K562 (cell line): ENCODE results near the gene TACC3. TPM values are rescaled to one million over a fixed set of nuclear protein-coding genes. Genes with fewer than 3 reads are reported as not detected.
A peak's percentile ranks its signal among the peaks of the same experiment; 100 is the strongest.

Source experiments
- ATAC-seq: fragments of 200-7000 bp; cut with Tn5 transposase; 3 replicates; pipeline ENCODE4 v1.9.1; 2020; ENCODE audit warnings: moderate library complexity
- BruUV-seq: library from RNA; stranded (reverse); fragments of 400-500 nt; replicated peaks from 2 replicates; lab custom pipeline; 2021; lab: Mats Ljungman, UMichigan
- CTCF ChIA-PET: fragments of 300-600 bp; formaldehyde crosslinking; extraction: SDS; loops from one replicate; lab custom pipeline; 2021; ENCODE audit warnings: low intra/inter-chr PET ratio; lab: Yijun Ruan, JAX
- POLR2A ChIA-PET: fragments of 300-600, 350-650 bp; sonication (Branson Sonifier 250); formaldehyde crosslinking; extraction: SDS; loops from one replicate; lab custom pipeline; 2021; ENCODE audit warnings: antibody characterized with exemption, inconsistent platforms; lab: Yijun Ruan, JAX
- DNase-seq, 4 experiments: peaks; one replicate each; pipeline versions ENCODE4 v3.0.0 to v3.0.0-alpha.2; 2011 to 2018; ENCODE audit warnings: low spot score in 3 of 4, mixed read lengths in 3 of 4; ENCODE audit errors: extremely low read depth in 1 of 4
- FAIRE-seq: peaks from 2 replicates; lab custom pipeline; 2011; peaks lifted over from hg19 to GRCh38; lab: Jason Lieb, UNC
- H2AFZ ChIP-seq: 2 replicates; pipeline ENCODE4 v1.6.0; 2011; ENCODE audit warnings: low read depth, low read length, control low read depth, inconsistent platforms
- H3K27ac ChIP-seq: fragments of 200-600 bp; 3 replicates; pipeline ENCODE4 v1.8.0; 2011; ENCODE audit warnings: low read depth, mild to moderate bottlenecking, control low read depth, inconsistent platforms, low read length, moderate library complexity, mixed read lengths; ENCODE audit errors: extremely low read depth
- H3K27me3 ChIP-seq, 2 experiments: fragments of 300-600 bp in 1 of 2; 2 replicates in 1 of 2; 3 replicates in 1 of 2; pipeline versions ENCODE4 v1.6.0 to v1.8.0; 2011; ENCODE audit warnings: inconsistent platforms in 2 of 2, low read length in 2 of 2, mild to moderate bottlenecking in 1 of 2, mixed read lengths in 1 of 2, moderate library complexity in 1 of 2; ENCODE audit not compliant: control insufficient read depth in 2 of 2, insufficient read depth in 2 of 2
- H3K36me3 ChIP-seq: fragments of 300-600 bp; 3 replicates; pipeline ENCODE4 v1.8.0; 2011; ENCODE audit warnings: mild to moderate bottlenecking, low read length, inconsistent platforms; ENCODE audit not compliant: control insufficient read depth, insufficient read depth
- H3K4me1 ChIP-seq, 2 experiments: fragments of 200-600 bp in 1 of 2; replicated peaks in 1 of 2; 2 replicates in 1 of 2; 3 replicates in 1 of 2; pipeline versions ENCODE4 v1.5.1 to v1.8.0; 2011; ENCODE audit warnings: inconsistent platforms in 2 of 2, low read length in 2 of 2, mild to moderate bottlenecking in 1 of 2, mixed read lengths in 1 of 2, moderate library complexity in 1 of 2; ENCODE audit not compliant: control insufficient read depth in 2 of 2, insufficient read depth in 2 of 2
- H3K4me2 ChIP-seq: 2 replicates; pipeline ENCODE4 v1.6.1; 2011; ENCODE audit warnings: low read length, control low read depth, inconsistent platforms, mixed read lengths; ENCODE audit not compliant: insufficient read depth
- H3K4me3 ChIP-seq: fragments of 200-600 bp; sonication (generic), shearing (Covaris generic); 2 replicates; pipeline ENCODE4 v1.5.1; 2016; ENCODE audit warnings: control low read depth, inconsistent platforms
- H3K79me2 ChIP-seq: fragments of 200-600 bp; 3 replicates; pipeline ENCODE4 v1.8.0; 2011; ENCODE audit warnings: low read length, inconsistent platforms; ENCODE audit not compliant: control insufficient read depth, insufficient read depth
- H3K9ac ChIP-seq, 2 experiments: 2 replicates each; pipeline versions ENCODE4 v1.6.0 to v1.6.1; 2011; ENCODE audit warnings: low read depth in 2 of 2, low read length in 2 of 2, control low read depth in 1 of 2, inconsistent platforms in 1 of 2, mild to moderate bottlenecking in 1 of 2, mixed read lengths in 1 of 2; ENCODE audit not compliant: insufficient read depth in 1 of 2
- H3K9me1 ChIP-seq: one replicate; pipeline ENCODE4 v1.6.0; 2011; ENCODE audit warnings: inconsistent platforms, mild to moderate bottlenecking, low read length, moderate library complexity; ENCODE audit not compliant: control insufficient read depth, insufficient read depth
- H3K9me3 ChIP-seq: replicated peaks from 2 replicates; pipeline ENCODE4 v1.5.1; 2011; ENCODE audit warnings: low read depth, low read length, inconsistent platforms; ENCODE audit not compliant: control insufficient read depth, insufficient read depth
- H4K20me1 ChIP-seq: replicated peaks from 2 replicates; pipeline ENCODE4 v1.6.1; 2011; ENCODE audit warnings: low read length, inconsistent platforms, mixed read lengths; ENCODE audit not compliant: control insufficient read depth, insufficient read depth
- MCM5 ChIP-seq: fragments of 450-650 bp; IDR thresholded peaks from 2 replicates; pipeline ENCODE4 v1.6.1; 2016; ENCODE audit warnings: low read depth
- MIER1 ChIP-seq: fragments of 450-650 bp; IDR thresholded peaks from 2 replicates; pipeline ENCODE4 v1.6.1; 2016; ENCODE audit warnings: antibody characterized with exemption, mild to moderate bottlenecking, low read depth
- POLR2G ChIP-seq: fragments of 200-400 bp; formaldehyde crosslinking; IDR thresholded peaks from 2 replicates; pipeline ENCODE4 v1.6.1; 2017; ENCODE audit warnings: low read depth, mild to moderate bottlenecking, antibody characterized with exemption, low read length, moderate library complexity
- RBFOX2 ChIP-seq: fragments of 200-400 bp; formaldehyde crosslinking; IDR thresholded peaks from 2 replicates; pipeline ENCODE4 v1.6.1; 2017; ENCODE audit warnings: low read depth, mild to moderate bottlenecking, low read length, moderate library complexity
- RBM22 ChIP-seq: fragments of 200-400 bp; formaldehyde crosslinking; IDR thresholded peaks from 2 replicates; pipeline ENCODE4 v1.6.1; 2018; ENCODE audit warnings: low read length, low read depth; ENCODE audit not compliant: poor library complexity, severe bottlenecking
- SUPT5H ChIP-seq: fragments of 450-650 bp; IDR thresholded peaks from 2 replicates; pipeline ENCODE4 v1.6.1; 2016
- ZFP36 ChIP-seq: fragments of 150-350 bp; IDR thresholded peaks from 2 replicates; pipeline ENCODE4 v1.6.1; 2018; ENCODE audit warnings: low read length, low read depth; ENCODE audit not compliant: partially characterized antibody
- WGBS: fragments of 100-300 bp; shearing (Covaris generic); methylation state at CpG from one replicate; pipeline ENCODE4 v1.1.6; 2016; ENCODE audit warnings: low coverage, mixed read lengths; ENCODE audit not compliant: insufficient coverage; ENCODE audit errors: missing lambda C conversion rate; 5-methylcytosine and 5-hydroxymethylcytosine counted together
- in situ Hi-C: fragments of 300-500 bp; cut with MboI; formaldehyde crosslinking; loops from 4 replicates; pipeline ENCODE4 v1.15.0; 2018; ENCODE audit warnings: inconsistent platforms, mixed read lengths
- intact Hi-C: fragments of 100-400 bp; cut with micrococcal nuclease; formaldehyde crosslinking; loops from 2 replicates; pipeline ENCODE4 v1.14.2; 2022
- polyA plus RNA-seq, 8 experiments: library from polyadenylated mRNA; depleted of rRNA in 4 of 8; stranded (reverse) in 5 of 8; unstranded in 3 of 8; fragments of >200 nt; fragmentation: Nextera tagmentation in 2 of 8; fragmentation: Illumina TruSeq in 1 of 8; extraction: Ambion mirVana in 2 of 8; extraction: Trizol in 1 of 8; gene quantifications; 2 replicates each; pipeline versions ENCODE4 v1.2.1 to v1.2.3, GENCODE V29; 2011 to 2014; ENCODE audit warnings: inconsistent platforms in 1 of 8, missing spikeins in 1 of 8
- total RNA-seq, 7 experiments: library from RNA; depleted of rRNA in 6 of 7; stranded (reverse); fragments of >200 nt in 6 of 7; fragmentation: Illumina TruSeq in 2 of 7; extraction: Trizol in 2 of 7; gene quantifications; 2 replicates each; pipeline versions ENCODE4 v1.2.1 to v1.2.3, GENCODE V29; 2011 to 2021; ENCODE audit warnings: low replicate concordance in 1 of 7

The TACC3 gene
- total and polyA plus RNA-seq, 9 of the 15 experiments (the other 6 are each of a cell fraction or from before 2014, with no cell fraction given), result 1.9 to 122 (median 55.6) TPM

GRCh38 chr4:1741208-1741607 is 19.9 kb downstream of the TACC3 start:
- POLR2A ChIA-PET, result interaction anchor here (0.6 to 2.7 kb wide), 4 partner anchors 11 to 200 kb away, joined by 3 to 11 read pairs (median 4); no protein-coding TSS in a partner anchor
- CTCF ChIA-PET, result interaction anchor here (0.5 kb wide), 1 partner anchor 63 kb away, joined by 3 read pairs; no protein-coding TSS in a partner anchor
- 89% methylated on average over 11 of the region's 17 CpGs for WGBS
- Histone ChIP-seq H3K4me1 (peaks cover 0 to 33% of the 10 kb centered on the region in 2 experiments; a peak in 2 of 5 replicates), H3K36me3 (peaks cover 87% of the 10 kb centered on the region), H3K9me3 (peaks cover 7% of the 10 kb centered on the region), H3K4me2 (no peak overlapping the region), H2AFZ (no peak overlapping the region), H3K79me2 (no peaks in the 10 kb centered on the region), H3K9me1 (no peaks in the 10 kb centered on the region), H3K27ac (no peak overlapping the region), H4K20me1 (no peaks in the 10 kb centered on the region), H3K27me3 (no peaks in the 10 kb centered on the region), H3K9ac (peak overlapping the region in 1 of 2 experiments; percentile 27; a peak in 1 of 4 replicates), H3K4me3 (no peak overlapping the region)
- TF ChIP-seq RBM22 (peak; percentile 75), MIER1 (no peak), POLR2G (peak; percentile 58), RBFOX2 (peak; percentile 28; the same call in 1 of the 2 replicates), MCM5 (no peak)
- ATAC-seq (no peak), DNase-seq (no peak), FAIRE-seq (no peak)
- intact Hi-C loops, result no loop called here
- in situ Hi-C loops, result loop anchor here (5.0 kb wide), 2 partner anchors 71 to 151 kb away; no protein-coding TSS in a partner anchor
- BruUV-seq, result no TSS peak

- TF ChIP-seq ZFP36 (no peak), RBFOX2 (0 out of 2 replicates have a peak, but pooled peaks have one; percentile 34), SUPT5H (peak; percentile 32; the same call in 1 of the 2 replicates)
- TF ChIP-seq, all 486 proteins: peak for 2
- ChIA-PET CTCF (interaction anchor here (0.6 kb wide), 1 partner anchor 167 kb away, joined by 4 read pairs; no protein-coding TSS in a partner anchor), POLR2A (no interaction called here)
- peaks cover 64% of the 10 kb centered on the region; the same call in 2 of the 3 replicates for H3K36me3 ChIP-seq
- H4K20me1 ChIP-seq, result no peaks in the 10 kb centered on the region
- no peaks in the 10 kb centered on the region for H3K79me2 ChIP-seq
- H3K27me3 ChIP-seq, result no peaks in the 10 kb centered on the region
- H3K9ac ChIP-seq, result peak overlapping the region in 1 of 2 experiments; percentile 58; a peak in 1 of 4 replicates
- no peaks in the 10 kb centered on the region for H3K9me3 ChIP-seq
- no peaks in the 10 kb centered on the region for H3K9me1 ChIP-seq
- H3K4me3 ChIP-seq, result no peak overlapping the region
- H3K4me2 ChIP-seq, result no peak overlapping the region
- ATAC-seq (no peak), DNase-seq (no peak), FAIRE-seq (no peak)
- intact Hi-C loops (no loop called here), in situ Hi-C loops (loop anchor here (5.0 kb wide), 2 partner anchors 69 to 149 kb away; no protein-coding TSS in a partner anchor)
- BruUV-seq, result TSS peak; percentile 24
- H2AFZ ChIP-seq, result no peak overlapping the region
- peaks cover 0 to 54% of the 10 kb centered on the region in 2 experiments; a peak in 2 of 5 replicates for H3K4me1 ChIP-seq
- no peak overlapping the region for H3K27ac ChIP-seq
- WGBS, result 81% methylated on average over 12 of the region's 12 CpGs
Measured at GRCh38 chr4:1743551-1743950, 22.2 kb downstream of the TACC3 start.
